Keratinocyte (primary cell): ENCODE results near the gene IFI16.

ENCODE experiments used
- CTCF ChIP-seq, 3 experiments: IDR thresholded peaks in 1 of 3; conservative IDR thresholded peaks in 1 of 3; optimal IDR thresholded peaks in 1 of 3; 2 replicates in 2 of 3; 3 replicates in 1 of 3; pipeline versions ENCODE3 to v1.5.1; 2011; ENCODE audit warnings: low read length in 3 of 3, mild to moderate bottlenecking in 3 of 3, moderate library complexity in 2 of 3, control low read depth in 1 of 3, inconsistent platforms in 1 of 3; ENCODE audit not compliant: insufficient read depth in 2 of 3; ENCODE audit errors: extremely low read depth in 1 of 3
- EZH2 ChIP-seq: IDR thresholded peaks from one replicate; pipeline ENCODE4 v1.6.1; 2012; ENCODE audit warnings: inconsistent platforms, mild to moderate bottlenecking, low read length, moderate library complexity

- TF ChIP-seq EZH2, result no peak
- no peak for TF ChIP-seq CTCF (optimal IDR thresholded peaks at IDR 0.05 in 1 of 3, IDR thresholded peaks at IDR 0.05 in 1 of 3, conservative IDR thresholded peaks at IDR 0.05 in 1 of 3; ENCODE audit: extremely low read depth in 1 of 3, insufficient read depth in 2 of 3, low read length in 3 of 3)
These were observed 71.9 kb downstream of the IFI16 start for GRCh38 chr1:159081626-159082025.
